H1 (cell line): ENCODE results near the gene SLC25A21. TPM values are rescaled to one million over a fixed set of nuclear protein-coding genes. Genes with fewer than 3 reads are reported as not detected.

Source experiments
- ASH2L ChIP-seq: fragments of 200-600, 300-600 bp; sonication (generic); IDR thresholded peaks from one replicate; pipeline ENCODE4 v1.7.1; 2017; ENCODE audit warnings: low read length
- CHD7 ChIP-seq: fragments of 300-600 bp; sonication (generic); IDR thresholded peaks from 2 replicates; pipeline ENCODE4 v1.7.1; 2012; ENCODE audit warnings: low read length, moderate library complexity, mild to moderate bottlenecking, inconsistent platforms; ENCODE audit not compliant: insufficient replicate concordance
- polyA plus RNA-seq, 7 experiments: library from polyadenylated mRNA; depleted of rRNA in 3 of 7; stranded (reverse) in 5 of 7; unstranded in 2 of 7; fragments of >200 nt in 5 of 7; fragments of 200-250 nt in 2 of 7; gene quantifications; 1 replicate in 5 of 7; 2 replicates in 1 of 7; 4 replicates in 1 of 7; pipeline versions ENCODE4 v1.2.1 to v1.2.3, GENCODE V29; 2011 to 2013; ENCODE audit warnings: missing spikeins in 2 of 7, mixed read lengths in 2 of 7
- total RNA-seq: library from RNA; stranded (reverse); fragmentation: NEBNext Ultra II Directional; extraction: Animal tissue kit (Norgen Biotek cat#: 25700); gene quantifications from 2 replicates; pipeline ENCODE4 v1.2.1, GENCODE V29; 2021

Gene SLC25A21
- total and polyA plus RNA-seq, 2 of the 8 experiments (the other 6 are each of a cell fraction or from before 2014, with no cell fraction given) = 6.9 to 15.7 TPM

- TF ChIP-seq CHD7 = no peak
- peak; percentile 87 for TF ChIP-seq ASH2L
Measured at GRCh38 chr14:37197421-37198272, 25.2 kb upstream of the SLC25A21 start, which contains the start of gene MIPOL1 (continued).
